ENCODE data around the gene HLA-DMA.

The HLA-DMA gene

DNA sequence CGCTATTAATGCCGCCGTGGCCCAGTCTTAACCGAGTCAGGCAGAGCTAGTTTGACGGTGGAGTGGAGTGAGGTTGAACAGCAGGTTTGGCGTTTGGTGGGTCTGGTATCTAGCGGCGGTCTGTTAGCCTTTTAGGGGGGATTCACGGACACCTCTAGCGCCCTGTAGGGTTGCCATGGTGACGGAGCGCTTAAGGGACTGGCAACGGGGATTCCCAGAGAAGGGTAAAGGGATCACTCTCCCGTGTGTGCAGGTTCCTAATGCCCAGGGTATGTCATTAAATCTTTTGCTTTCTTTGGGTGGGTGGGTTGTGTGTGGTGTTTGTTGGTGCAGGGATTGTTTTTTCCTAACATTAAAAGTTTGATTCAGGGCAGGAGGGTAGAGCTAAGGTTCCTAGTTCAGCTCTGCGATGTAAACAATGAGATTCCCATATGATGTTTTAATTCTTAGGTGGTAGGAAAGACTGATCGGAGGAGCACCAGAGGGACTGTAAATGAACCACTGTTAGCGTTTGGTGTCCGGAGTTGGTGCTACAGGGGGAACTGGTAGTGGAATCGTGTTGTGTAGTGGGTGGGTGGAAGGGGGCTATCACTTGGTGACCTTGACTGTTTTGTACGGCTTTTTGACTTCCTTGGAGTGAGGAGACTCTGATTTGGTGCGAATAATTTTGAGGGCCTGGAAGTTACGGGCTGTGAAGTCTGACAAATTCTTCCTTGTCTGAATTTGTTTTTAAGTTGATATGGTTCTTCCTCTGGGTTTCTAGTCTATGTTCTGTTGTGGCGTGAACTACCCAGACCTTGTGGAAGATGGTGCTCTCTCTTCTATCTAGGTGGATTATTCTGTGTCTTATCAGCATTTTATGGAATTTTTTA is 20.5 kb upstream of the HLA-DMA start:
- Histone ChIP-seq H3K36me3 (ENCODE audit: low read depth) (peaks cover 77% of the 10 kb centered on the region), H3K27ac (ENCODE audit: poor library complexity, severe bottlenecking) (peak overlapping the region; percentile 99), H3K4me3 (ENCODE audit: severe bottlenecking) (peak overlapping the region; percentile 60), H3K4me1 (ENCODE audit: insufficient read depth, poor library complexity, severe bottlenecking) (no peaks in the 10 kb centered on the region), H3K27me3 (ENCODE audit: insufficient read depth, poor library complexity, severe bottlenecking) (no peaks in the 10 kb centered on the region), H3K9me3 (ENCODE audit: severe bottlenecking) (no peaks in the 10 kb centered on the region)
- no peak for DNase-seq (ENCODE audit: low spot score)
- TF ChIP-seq, protein P1, sequence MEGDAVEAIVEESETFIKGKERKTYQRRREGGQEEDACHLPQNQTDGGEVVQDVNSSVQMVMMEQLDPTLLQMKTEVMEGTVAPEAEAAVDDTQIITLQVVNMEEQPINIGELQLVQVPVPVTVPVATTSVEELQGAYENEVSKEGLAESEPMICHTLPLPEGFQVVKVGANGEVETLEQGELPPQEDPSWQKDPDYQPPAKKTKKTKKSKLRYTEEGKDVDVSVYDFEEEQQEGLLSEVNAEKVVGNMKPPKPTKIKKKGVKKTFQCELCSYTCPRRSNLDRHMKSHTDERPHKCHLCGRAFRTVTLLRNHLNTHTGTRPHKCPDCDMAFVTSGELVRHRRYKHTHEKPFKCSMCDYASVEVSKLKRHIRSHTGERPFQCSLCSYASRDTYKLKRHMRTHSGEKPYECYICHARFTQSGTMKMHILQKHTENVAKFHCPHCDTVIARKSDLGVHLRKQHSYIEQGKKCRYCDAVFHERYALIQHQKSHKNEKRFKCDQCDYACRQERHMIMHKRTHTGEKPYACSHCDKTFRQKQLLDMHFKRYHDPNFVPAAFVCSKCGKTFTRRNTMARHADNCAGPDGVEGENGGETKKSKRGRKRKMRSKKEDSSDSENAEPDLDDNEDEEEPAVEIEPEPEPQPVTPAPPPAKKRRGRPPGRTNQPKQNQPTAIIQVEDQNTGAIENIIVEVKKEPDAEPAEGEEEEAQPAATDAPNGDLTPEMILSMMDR (IDR thresholded peaks at IDR 0.05; ENCODE audit: poor library complexity, severe bottlenecking), result no peak
- ATAC-seq (ENCODE audit: low read depth), result no peak

DNA sequence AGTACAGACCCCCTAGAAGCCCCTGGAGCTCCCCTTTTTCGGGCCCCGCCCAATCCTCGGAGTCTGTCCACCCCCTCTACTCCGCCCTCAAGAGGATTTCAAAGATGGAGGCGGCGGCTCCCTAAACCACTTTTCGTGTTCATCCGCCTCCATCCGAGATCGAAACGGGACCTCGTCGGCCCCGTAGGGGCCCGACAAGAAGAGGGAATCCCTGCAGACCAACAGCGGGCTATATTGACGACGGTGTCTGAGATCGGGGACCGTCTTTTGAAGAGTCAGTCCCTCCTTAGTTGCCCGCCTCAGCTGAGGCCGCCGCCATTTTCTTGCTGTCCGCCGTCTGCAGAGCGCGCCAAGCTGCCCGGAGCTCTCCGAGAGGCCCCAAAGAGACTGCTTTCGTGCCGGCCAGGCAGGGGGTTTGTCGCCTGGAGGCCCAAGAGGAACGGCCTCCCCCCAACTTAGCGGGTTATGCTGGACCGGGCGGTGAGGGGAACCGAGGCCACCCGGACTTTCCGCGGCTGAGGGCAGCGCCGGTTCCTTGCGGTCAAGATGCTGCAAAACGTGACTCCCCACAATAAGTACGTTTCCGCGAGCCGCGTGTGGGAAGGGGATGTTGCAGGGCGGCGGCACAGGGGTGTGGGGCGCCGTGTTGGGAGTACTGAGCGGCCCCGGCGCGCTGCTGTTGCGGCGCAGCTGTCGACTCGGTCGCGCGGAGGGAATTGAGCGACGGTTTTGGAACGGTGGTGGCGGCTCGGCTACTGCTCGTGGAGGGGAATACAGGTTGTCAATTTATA is 19.7 kb upstream of the HLA-DMA start:
- peaks cover 68% of the 10 kb centered on the region for H3K36me3 ChIP-seq (ENCODE audit: low read depth)
- no peaks in the 10 kb centered on the region for H3K27me3 ChIP-seq (ENCODE audit: insufficient read depth, poor library complexity, severe bottlenecking)
- no peak for ATAC-seq (ENCODE audit: low read depth)
- DNase-seq (ENCODE audit: low spot score), result no peak
- H3K27ac ChIP-seq (ENCODE audit: poor library complexity, severe bottlenecking), result peak overlapping the region; percentile 99
- peak overlapping the region; percentile 60 for H3K4me3 ChIP-seq (ENCODE audit: severe bottlenecking)
- TF ChIP-seq, protein P1 (IDR thresholded peaks at IDR 0.05; ENCODE audit: poor library complexity, severe bottlenecking), result no peak
- no peaks in the 10 kb centered on the region for H3K4me1 ChIP-seq (ENCODE audit: insufficient read depth, poor library complexity, severe bottlenecking)
- H3K9me3 ChIP-seq (ENCODE audit: severe bottlenecking), result no peaks in the 10 kb centered on the region

DNA sequence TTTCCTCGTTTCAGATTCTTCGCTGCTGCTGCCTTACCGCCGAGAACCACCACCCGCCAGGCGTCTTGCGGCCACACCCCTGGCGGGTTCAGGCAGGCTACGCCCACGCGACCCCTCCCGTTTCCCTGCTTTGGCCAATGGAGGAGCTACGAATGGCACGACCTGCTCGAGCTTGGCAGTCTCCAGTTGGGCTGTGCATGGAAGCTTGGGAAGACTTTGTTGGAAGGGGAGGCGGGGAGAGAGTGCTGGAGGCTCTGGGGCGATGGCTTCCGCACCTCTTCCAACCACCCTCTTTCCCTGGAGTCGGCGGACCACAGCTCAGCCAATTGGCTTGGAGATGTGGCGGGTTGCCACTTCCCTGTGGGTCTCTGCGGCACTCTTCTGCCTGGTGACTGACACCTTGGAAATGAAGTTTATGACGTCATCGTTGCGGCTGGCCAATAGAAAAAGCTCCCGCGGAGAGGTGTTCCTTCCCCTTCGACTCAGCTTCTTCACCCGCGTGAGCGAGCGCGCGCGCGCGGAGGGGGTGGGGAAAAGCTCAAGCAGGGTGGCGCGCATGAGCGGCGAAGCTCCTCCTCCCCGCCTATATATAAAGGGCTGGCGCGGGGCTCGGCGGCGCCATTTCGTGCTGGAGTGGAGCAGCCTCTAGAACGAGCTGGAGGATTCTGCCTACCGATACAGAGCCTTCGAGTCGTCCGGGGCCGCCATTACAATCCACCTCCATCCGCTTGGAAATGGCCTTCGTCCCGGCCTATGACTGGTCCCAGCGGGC is 18.9 kb upstream of the HLA-DMA start:
- peak; percentile 99 for DNase-seq (ENCODE audit: low spot score)
- ATAC-seq (ENCODE audit: low read depth), result peak; percentile 73
- Histone ChIP-seq H3K27me3 (ENCODE audit: insufficient read depth, poor library complexity, severe bottlenecking) (no peaks in the 10 kb centered on the region), H3K4me3 (ENCODE audit: severe bottlenecking) (peak overlapping the region; percentile 60), H3K36me3 (ENCODE audit: low read depth) (peaks cover 61% of the 10 kb centered on the region), H3K27ac (ENCODE audit: poor library complexity, severe bottlenecking) (peak overlapping the region; percentile 99), H3K9me3 (ENCODE audit: severe bottlenecking) (no peaks in the 10 kb centered on the region), H3K4me1 (ENCODE audit: insufficient read depth, poor library complexity, severe bottlenecking) (no peaks in the 10 kb centered on the region)
- TF ChIP-seq, protein P1 (IDR thresholded peaks at IDR 0.05; ENCODE audit: poor library complexity, severe bottlenecking), result no peak

DNA sequence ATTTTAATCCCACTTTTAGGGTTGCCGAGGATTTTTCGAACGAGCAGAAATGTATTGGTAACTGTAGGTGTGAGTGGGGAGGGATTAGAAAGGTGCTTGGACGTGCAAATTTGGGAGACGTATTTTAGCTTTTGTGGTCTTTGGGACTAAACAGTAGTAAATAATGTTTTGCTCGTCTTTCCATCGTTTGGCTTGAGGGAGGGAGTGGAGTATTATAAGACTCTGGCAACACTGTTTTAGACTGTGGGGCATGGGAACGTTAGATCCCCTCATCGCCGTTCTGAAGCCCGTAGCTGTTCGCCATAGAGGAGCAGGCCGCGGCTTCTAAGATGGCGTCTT is 18.3 kb upstream of the HLA-DMA start:
- ATAC-seq (ENCODE audit: low read depth) (no peak), DNase-seq (ENCODE audit: low spot score) (no peak)
- no peaks in the 10 kb centered on the region for H3K4me1 ChIP-seq (ENCODE audit: insufficient read depth, poor library complexity, severe bottlenecking)
- H3K27me3 ChIP-seq (ENCODE audit: insufficient read depth, poor library complexity, severe bottlenecking), result no peaks in the 10 kb centered on the region
- peaks cover 55% of the 10 kb centered on the region for H3K36me3 ChIP-seq (ENCODE audit: low read depth)
- peak overlapping the region; percentile 99 for H3K27ac ChIP-seq (ENCODE audit: poor library complexity, severe bottlenecking)
- H3K4me3 ChIP-seq (ENCODE audit: severe bottlenecking), result peak overlapping the region; percentile 54
- H3K9me3 ChIP-seq (ENCODE audit: severe bottlenecking), result no peaks in the 10 kb centered on the region
- TF ChIP-seq, protein P1 (IDR thresholded peaks at IDR 0.05; ENCODE audit: poor library complexity, severe bottlenecking), result no peak

Data from RWPE2 (cell line).